Islet of Langerhans (tissue), 1 donor: ENCODE results near the gene CXorf38.
"Not testable (repeated sequence)": the region's sequence is repeated elsewhere in the genome, so short reads cannot be mapped to it uniquely, and the experiment has no call there.

Experiments
- FAIRE-seq: peaks from one replicate; lab custom pipeline; 2011; peaks lifted over from hg19 to GRCh38; lab: Jason Lieb, UNC

CXorf38 gene

DNA sequence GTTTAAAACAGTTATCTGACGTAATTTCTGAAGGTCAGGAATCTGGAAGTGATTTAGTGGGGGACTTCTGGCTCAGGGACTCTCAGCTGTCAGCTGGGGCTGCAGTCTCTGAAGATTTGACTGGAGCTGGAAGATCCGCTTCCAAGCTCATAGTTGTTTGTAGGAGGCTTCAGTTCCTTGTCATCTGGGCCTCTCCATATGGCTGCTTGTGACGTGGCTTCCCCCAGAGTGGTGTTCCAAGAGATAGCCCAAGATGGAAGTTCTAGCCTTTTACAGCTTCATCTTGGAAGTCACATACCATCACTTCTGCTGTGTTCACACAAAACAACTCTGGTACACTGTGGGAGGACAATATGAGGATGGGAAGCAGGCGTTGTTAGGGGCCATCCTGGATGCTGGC is 22.1 kb downstream of the CXorf38 start:
- FAIRE-seq: no peak

DNA sequence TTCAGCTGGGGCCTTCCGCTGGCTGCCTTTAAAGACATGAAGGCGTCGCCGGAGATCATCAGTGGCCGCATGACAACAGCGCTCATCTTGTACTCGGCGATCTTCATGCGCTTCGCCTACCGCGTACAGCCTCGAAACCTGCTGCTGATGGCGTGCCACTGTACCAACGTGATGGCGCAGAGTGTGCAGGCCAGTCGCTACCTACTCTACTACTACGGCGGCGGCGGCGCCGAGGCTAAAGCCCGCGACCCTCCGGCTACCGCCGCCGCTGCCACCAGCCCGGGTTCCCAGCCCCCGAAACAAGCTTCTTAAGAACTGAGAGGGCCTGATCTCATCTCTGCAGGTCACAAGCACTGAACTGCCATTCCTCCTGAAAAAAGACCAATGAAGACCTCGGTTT is 23.7 kb downstream of the CXorf38 start:
- FAIRE-seq: no peak

DNA sequence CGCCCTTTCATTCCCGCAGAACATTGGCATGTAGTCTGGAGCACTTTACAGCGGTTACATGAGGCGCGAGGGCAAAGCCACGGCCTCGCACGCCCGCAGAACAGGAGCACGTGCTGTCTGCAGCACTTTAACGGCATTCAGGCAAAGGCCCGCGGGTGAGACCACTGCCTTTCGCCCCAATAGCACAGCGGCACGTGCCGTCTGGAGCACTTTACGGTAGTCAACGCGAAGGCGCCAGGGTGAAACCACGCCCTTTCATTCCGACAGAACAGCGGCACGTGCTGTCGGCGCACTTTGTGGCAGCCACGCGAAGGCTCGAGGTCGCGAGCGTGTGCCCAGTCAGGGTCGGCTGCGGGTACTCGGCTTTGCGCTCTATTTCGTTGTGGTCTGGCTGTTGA is 24.2 kb downstream of the CXorf38 start, which contains the start of gene MPC1L:
Gene MPC1L (plus strand): TSS at position 290 of the 398 bp plus-strand sequence. CDS start 138 bp downstream, outside the sequence.
- no peak for FAIRE-seq

DNA sequence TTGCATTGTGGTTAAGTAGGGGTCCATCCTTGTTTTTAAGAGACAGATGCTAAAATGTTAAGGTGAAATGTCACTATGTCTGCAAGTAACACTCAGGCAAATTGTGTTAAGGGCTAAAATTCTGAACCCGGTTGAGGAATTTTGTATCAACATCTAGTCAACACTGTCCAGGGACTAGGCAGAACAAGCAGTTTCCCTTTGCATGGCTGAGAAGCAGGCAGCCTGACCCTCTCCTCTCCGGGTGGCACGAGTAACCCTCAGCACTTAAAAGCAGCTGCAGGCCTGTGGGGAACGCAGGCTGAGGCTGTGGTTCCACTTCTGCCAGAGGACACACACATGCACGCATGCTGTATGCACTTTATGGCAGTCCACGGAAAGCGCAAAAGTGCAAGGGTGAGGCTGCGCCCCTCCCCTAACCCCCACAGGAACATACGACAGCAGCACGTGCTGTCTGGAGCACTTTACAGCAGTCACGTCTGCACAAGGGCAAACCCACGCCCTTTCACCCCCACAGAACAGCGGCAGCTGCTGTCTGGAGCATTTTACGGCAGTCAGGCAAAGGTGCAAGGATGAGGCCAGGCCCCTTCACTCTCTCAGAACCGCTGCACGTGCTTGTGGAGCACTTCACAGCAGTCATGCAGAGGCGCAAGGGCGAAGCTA is 24.8 kb downstream of the CXorf38 start:
- no peak for FAIRE-seq

DNA sequence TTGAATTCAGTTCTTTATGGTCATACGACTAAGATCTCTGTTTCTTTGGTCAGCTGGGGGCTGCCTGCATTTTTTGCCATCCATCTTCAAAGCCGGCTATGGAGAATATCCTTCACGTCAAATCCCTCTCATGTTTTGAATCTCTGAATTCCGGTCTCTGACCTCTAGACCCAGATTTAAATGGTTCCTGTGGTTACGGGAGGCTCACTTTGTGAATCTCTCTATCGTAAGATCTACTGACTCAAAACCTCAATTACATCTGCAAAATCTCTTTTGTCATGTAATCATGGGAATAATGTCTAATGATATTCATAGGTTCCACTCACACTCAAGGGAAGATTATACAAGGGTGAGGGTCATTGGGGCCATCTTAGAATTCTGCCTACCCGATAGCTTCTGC is 29.8 kb downstream of the CXorf38 start:
- FAIRE-seq: no peak

DNA sequence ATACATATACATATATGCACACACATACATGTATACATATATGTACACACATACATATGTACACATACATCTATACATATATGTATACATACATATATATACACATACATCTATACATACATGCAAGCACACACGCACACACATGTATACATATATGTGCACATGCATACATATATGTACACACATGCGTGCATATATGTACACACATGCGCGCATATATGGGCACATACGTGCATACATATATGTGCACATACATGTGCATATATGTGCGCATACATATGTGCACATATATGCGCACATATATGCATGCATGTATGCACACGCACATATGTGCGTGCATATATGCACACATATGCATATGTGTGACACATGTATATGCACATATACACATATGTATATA is 31.4 kb downstream of the CXorf38 start:
- FAIRE-seq: no peak

DNA sequence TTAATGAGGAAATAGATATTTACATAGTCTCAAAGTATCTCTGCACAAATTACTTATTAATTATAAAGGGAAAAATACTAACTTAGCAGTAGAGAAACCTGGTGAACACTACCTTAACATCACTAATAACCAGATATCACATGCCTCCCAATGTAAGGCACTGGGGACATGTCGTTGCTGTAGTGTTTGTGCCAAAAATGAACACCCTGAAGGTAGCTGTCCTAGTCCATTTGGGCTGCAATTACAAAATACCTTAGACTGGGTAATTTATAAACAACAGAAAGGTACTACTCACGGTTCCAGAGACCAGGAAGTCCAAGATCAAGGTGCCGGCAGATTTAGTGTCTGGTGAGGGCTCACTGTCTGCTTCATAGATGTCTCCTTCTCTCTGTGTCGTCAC is 34.9 kb downstream of the CXorf38 start:
- no peak for FAIRE-seq

DNA sequence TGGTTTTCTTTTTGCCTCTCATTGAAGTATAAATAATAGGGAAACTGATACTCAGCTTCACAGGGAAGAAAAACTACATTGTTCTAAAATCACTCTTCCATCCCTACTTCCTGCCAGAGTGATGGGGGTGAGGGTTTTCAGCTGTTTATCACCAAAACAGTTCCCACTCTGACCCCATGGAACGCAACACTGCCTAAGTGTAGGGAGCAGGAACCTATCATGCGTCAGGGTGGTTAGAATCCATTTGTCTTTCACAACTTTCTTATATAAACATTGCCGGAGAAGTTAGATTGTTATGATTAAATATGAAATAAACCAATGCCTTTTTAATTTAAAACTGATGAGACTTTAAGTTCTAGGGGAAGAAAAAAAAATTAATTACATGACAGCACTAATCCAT is 40.0 kb downstream of the CXorf38 start:
- no peak for FAIRE-seq

DNA sequence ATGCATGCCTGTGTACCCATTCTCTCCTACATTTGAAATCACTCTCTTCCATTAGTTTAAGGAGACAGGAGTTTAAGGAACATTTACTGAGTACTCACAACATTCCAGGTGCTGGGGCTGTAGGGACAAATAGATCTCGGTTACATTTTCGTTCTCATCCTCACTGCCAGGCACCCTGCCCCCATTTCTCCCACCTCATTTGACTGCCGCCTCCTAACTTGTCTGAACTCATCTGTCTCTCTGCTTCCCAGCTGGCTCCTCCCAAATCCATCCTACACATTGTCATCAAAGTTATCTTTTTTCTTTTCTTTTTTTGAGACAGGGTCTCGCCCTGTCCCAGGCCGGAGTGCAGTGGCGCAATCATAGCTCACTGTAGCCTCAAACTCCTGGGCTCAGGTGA is 43.9 kb downstream of the CXorf38 start:
- no peak for FAIRE-seq

DNA sequence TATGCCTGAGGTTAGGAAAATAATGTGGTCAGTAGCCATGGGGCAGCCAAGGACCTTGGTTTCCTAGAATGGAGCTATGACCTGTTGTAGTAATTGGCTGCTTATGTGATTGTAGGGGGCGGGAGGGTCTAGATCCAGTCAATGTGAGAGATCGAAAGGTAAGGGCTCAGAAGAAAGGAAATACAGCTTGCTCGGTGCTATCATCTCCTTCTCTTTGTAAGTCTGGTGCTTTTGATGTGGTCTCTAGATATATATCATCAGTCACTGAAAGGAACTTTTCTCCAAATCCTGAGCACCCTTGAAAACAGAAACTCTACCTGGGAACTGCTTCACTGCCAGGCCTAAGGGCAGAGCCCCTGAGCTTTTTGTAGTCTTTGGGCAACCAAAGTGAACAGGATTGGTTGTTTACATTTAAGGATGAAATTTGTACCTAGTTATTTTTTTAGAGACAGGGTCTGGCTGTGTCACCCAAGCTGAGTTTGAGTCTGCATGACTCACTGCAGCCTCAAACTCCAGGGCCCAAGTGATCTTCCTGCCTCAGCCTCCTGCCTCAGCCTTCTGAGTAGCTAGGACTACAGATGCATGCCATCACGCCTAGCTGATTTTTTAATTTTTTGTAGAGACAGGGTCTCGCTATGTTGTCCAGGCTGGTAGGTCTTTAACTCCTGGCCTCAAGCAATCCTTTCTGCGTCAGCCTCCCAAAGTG is 57.6 kb downstream of the CXorf38 start:
- not testable (repeated sequence) for FAIRE-seq

DNA sequence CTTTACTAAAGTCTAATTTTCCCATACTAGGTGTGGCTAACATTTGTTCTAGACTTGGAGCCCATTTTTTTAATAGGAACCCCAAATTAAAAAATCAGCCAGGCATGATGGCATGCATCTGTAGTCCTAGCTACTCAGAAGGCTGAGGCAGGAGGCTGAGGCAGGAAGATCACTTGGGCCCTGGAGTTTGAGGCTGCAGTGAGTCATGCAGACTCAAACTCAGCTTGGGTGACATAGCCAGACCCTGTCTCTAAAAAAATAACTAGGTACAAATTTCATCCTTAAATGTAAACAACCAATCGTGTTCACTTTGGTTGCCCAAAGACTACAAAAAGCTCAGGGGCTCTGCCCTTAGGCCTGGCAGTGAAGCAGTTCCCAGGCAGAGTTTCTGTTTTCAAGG is 59.7 kb downstream of the CXorf38 start:
- peak; percentile 9 for FAIRE-seq

DNA sequence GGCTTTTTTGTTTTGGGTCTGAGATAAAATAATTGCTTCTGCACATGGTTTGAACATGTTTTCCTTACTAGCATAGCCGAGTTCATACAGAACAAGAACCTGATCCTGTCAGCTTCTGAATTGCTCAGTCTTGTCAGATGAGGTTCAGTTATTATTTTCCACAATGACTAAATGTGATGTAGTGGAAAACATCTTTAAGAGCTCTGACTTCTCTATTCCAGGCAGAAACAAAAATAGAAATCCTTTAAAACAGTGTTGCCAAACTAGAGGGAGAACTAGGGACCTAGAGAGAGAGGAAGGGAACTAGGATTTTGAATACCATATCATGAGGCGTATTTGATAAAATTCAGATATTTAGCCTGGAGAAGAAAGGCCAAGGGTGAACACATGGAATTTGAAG is 64.5 kb downstream of the CXorf38 start:
- FAIRE-seq: no peak

DNA sequence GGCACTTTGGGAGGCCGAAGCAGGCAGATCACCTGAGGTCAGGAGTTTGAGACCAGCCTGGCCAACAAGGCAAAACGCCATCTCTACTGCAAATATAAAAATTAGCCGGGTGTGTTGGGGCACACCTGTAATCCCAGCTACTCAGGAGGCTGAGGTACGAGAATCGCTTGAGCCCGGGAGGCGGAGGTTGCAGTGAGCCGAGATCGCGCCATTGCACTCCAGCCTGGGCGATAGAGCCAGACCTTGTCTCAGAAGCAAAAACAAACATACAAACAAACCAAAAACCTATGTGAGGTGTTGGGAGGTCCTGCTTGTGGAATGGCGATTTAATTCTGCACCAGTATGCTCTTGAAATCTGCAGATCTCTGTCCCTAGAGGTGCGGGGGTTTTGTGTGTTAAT is 65.2 kb downstream of the CXorf38 start:
- not testable (repeated sequence) for FAIRE-seq

DNA sequence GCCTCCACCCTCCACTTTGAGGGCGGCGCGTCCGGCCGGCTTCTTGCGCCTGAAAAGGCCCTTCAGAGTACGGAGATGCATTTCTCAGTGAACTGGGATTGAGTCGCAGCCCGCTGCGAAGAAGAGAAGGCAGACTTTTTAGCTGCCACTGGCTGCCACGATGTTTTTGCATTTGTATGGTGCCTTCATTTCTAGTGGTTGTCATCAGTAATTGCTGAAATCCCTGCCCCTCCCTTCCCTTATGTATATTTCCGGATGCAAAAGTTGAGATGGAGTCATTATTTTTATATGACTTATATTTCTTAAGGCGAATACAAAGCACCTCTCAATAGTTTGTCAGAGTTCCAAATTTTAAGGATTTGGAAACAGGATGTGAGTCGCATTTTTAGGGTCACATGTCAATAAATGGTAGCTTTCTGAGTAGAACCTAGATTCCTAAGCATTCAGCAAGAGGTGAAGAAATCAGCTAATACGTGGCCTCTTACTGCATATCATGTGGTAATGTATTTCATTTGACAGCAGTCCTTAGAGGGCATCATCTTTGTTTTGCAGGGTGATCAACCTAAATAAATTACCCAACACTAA is 65.9 kb downstream of the CXorf38 start:
- FAIRE-seq: no peak

DNA sequence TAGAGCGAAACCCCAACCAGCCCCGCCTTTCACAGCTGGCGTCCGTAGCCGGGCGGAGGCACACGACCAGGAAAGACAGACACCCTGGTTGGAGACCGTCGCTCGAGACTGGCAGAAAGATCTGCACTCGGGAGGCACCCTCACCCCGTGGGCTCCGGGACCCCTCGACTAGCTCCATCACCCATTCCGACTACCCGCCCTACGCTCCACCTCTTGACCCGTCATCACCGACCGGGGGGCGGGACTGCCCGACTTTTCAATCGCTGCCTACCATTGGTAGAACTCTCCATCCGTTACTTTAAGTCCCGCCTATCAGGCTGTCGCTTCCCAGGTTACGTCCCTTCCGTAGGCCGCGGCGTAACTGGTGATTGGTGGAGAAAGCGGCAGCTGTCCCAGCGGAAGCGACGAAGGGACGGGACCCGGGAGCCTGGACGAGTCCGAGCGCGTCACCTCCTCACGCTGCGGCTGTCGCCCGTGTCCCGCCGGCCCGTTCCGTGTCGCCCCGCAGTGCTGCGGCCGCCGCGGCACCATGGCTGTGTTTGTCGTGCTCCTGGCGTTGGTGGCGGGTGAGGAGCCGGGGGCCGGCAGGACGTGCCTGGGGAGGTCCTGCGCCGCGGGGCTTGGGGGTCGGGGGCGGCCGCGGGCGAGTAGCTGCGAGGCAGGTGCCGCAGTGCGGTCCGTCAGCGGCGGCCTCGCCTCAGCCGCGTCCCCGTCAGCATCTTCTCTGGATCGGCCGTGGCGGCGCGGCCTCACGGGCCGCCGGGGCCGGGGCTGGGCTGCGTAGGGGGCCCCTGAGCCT is 66.6 kb downstream of the CXorf38 start, which contains the start of gene ATP6AP2:
Gene ATP6AP2 (plus strand): TSS at position 434 of the 799 bp plus-strand sequence. CDS start 96 bp downstream, at position 530.
- peak; percentile 95 for FAIRE-seq

DNA sequence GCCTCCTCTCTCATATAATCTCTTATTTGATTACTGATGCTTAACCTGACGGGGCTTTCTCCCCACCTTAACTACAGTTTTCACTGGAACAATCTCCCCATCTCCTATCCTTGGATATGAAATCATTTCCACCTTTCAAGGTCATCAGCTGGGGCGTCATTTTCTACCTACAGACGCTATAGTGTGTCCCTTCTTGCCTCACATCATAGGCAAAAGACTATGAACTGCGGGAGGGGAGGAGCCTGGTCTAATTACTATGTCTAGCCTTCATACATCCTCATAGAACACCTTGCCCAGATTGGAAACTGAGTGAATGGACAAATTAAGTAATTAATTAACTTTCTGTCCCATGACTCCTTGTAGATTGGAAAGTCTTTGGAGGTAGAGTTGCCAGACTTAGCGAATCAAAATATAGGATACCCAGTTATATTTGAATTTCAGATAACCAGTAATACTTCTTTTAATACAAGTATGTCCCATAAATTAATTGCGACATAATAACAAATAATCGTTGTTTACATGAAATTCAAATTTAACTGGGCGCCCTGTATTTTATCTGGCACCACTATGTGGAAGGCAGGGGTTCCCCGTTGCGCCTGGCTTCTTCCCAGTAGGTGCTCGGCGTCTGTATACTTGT is 67.3 kb downstream of the CXorf38 start:
- no peak for FAIRE-seq

DNA sequence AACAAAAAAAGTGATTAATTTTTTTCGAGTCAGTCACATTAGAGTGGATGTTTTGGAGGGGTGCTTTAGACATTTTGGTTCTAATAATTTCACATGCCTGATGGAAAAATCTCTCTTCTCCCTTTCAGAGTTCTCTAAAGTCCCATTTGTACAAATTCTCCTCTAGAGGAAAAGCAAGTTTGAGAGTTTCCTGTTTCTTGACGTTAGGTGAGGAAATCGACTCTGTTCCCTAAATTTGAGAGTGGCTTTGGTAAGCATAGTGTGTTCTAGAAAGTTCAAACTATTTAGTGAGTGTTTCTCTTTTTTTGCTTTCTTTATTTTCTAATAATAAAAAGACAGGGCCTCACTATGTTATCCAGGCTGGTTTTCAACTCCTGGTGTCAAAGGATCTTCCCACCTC is 68.2 kb downstream of the CXorf38 start:
- no peak for FAIRE-seq

DNA sequence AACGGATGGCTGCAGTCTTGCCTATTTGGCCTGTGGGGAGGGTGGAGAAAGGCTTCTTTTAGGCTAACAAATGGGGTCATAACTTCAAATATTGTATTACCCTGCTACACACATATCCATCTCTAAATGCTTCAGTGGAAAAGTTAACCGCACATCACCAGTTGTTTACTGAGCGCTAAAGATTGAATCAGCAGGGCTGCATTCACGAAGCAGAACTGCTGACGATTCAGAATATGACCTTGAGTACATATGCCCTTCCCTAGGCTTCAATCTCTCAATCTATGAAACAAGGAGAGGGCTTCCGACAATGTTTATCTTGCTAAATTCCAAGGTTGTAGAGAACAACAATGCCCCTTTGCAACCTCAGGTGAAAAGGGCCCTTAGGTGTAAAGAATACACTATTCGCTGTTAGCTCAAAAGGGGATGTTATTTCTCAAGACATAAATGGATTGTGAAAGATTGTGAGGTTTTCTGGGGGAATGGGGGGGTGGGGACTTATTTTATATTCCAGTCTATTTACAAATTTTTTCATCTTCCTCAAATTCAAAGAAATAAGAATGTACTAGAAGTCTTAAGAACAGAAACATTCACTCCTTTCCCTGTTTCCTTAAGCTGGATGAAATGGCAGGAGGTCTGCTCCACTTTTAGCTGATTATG is 69.2 kb downstream of the CXorf38 start:
- peak; percentile 84 for FAIRE-seq
